Mesendoderm (in vitro differentiated cells): ENCODE data around the gene CDK11A.
"Not testable (repeated sequence)": the region's sequence is repeated elsewhere in the genome, so short reads cannot be mapped to it uniquely, and the experiment has no call there.

Experiments
- DNase-seq: peaks from one replicate; pipeline ENCODE4 v3.0.0; 2013
- H2AK5ac ChIP-seq: 2 replicates; pipeline ENCODE4 v1.6.1; 2013; ENCODE audit warnings: low read length, inconsistent platforms
- H2BK120ac ChIP-seq: 2 replicates; pipeline ENCODE4 v1.6.1; 2013; ENCODE audit warnings: low read depth, mild to moderate bottlenecking, low read length, moderate library complexity, mixed read lengths
- H2BK15ac ChIP-seq: replicated peaks from 2 replicates; pipeline ENCODE4 v1.6.1; 2013; ENCODE audit warnings: low read depth, mild to moderate bottlenecking, moderate library complexity
- H2BK5ac ChIP-seq: 2 replicates; pipeline ENCODE4 v1.6.1; 2013; ENCODE audit warnings: low read length, inconsistent platforms
- H3K18ac ChIP-seq: 2 replicates; pipeline ENCODE4 v1.6.1; 2013; ENCODE audit warnings: mild to moderate bottlenecking, low read length, mixed read lengths
- H3K23ac ChIP-seq: one replicate; pipeline ENCODE4 v1.6.1; 2013; ENCODE audit warnings: low read length
- H3K27ac ChIP-seq: 2 replicates; pipeline ENCODE4 v1.5.1; 2013; ENCODE audit warnings: low read depth, mild to moderate bottlenecking, inconsistent platforms, low read length, moderate library complexity
- H3K27me3 ChIP-seq: 2 replicates; pipeline ENCODE4 v1.6.1; 2013; ENCODE audit warnings: low read length, control low read depth, mild to moderate bottlenecking, inconsistent platforms; ENCODE audit not compliant: insufficient read depth, poor library complexity
- H3K36me3 ChIP-seq: 2 replicates; pipeline ENCODE4 v1.6.1; 2013; ENCODE audit warnings: low read length, inconsistent platforms; ENCODE audit not compliant: control insufficient read depth, insufficient read depth
- H3K4ac ChIP-seq: one replicate; pipeline ENCODE4 v1.6.1; 2013; ENCODE audit warnings: low read depth, mild to moderate bottlenecking, low read length, moderate library complexity
- H3K4me1 ChIP-seq: 2 replicates; pipeline ENCODE4 v1.6.1; 2013; ENCODE audit warnings: low read depth, low read length, inconsistent platforms; ENCODE audit not compliant: control insufficient read depth
- H3K4me2 ChIP-seq: 2 replicates; pipeline ENCODE4 v1.6.1; 2013; ENCODE audit warnings: low read length
- H3K4me3 ChIP-seq: 2 replicates; pipeline ENCODE4 v1.5.1; 2013; ENCODE audit warnings: mild to moderate bottlenecking, low read length
- H3K56ac ChIP-seq: one replicate; pipeline ENCODE4 v1.6.1; 2013; ENCODE audit warnings: low read length
- H3K79me1 ChIP-seq: 2 replicates; pipeline ENCODE4 v1.6.1; 2013; ENCODE audit warnings: low read length, inconsistent platforms
- H3K79me2 ChIP-seq: 2 replicates; pipeline ENCODE4 v1.6.1; 2013; ENCODE audit warnings: mild to moderate bottlenecking, low read length; ENCODE audit not compliant: control insufficient read depth, insufficient read depth
- H3K9ac ChIP-seq: 2 replicates; pipeline ENCODE4 v1.6.1; 2013; ENCODE audit warnings: low read length, inconsistent platforms
- H4K5ac ChIP-seq: one replicate; pipeline ENCODE4 v1.6.1; 2013; ENCODE audit warnings: low read length
- H4K8ac ChIP-seq: one replicate; pipeline ENCODE4 v1.6.1; 2013; ENCODE audit warnings: low read depth, mild to moderate bottlenecking, control low read depth, low read length, moderate library complexity
- WGBS: extraction: QIAGEN DNeasy Blood & Tissue Kit; methylation state at CpG from one replicate; pipeline ENCODE4 v1.1.7; 2013; ENCODE audit warnings: low lambda C conversion rate, missing lambda C conversion rate; ENCODE audit not compliant: insufficient coverage; ENCODE audit errors: extremely low coverage; 5-methylcytosine and 5-hydroxymethylcytosine counted together

Gene CDK11A

DNA sequence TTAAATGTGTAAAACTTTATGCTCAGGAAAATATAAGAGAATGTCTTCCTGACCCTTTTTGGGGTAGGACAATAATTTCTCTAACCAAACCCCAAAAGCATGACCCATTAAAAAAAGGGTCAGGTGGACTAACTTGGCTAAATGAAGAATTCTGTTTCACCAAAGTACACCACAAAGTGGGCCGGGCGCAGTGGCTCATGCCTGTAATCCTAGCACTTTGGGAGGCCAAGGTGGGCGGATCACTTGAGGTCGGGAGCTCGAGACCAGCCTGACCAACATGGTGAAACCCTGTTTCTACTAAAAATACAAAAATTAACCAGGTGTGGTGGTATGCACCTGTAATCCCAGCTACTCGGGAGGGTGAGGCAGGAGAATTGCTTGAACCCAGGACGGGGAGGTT is 34.6 kb downstream of the CDK11A start:
- not testable (repeated sequence) for H3K27me3 ChIP-seq, H2AK5ac ChIP-seq, H3K56ac ChIP-seq, H3K23ac ChIP-seq, H2BK15ac ChIP-seq, H3K79me2 ChIP-seq, H2BK120ac ChIP-seq, H3K18ac ChIP-seq, H4K5ac ChIP-seq, H3K36me3 ChIP-seq, H3K4ac ChIP-seq, H3K79me1 ChIP-seq, H3K27ac ChIP-seq, H3K4me3 ChIP-seq, H2BK5ac ChIP-seq, H3K9ac ChIP-seq, H3K4me2 ChIP-seq, H4K8ac ChIP-seq, H3K4me1 ChIP-seq, DNase-seq
- no CpG with 5 or more reads among the region's 7 CpGs for WGBS

DNA sequence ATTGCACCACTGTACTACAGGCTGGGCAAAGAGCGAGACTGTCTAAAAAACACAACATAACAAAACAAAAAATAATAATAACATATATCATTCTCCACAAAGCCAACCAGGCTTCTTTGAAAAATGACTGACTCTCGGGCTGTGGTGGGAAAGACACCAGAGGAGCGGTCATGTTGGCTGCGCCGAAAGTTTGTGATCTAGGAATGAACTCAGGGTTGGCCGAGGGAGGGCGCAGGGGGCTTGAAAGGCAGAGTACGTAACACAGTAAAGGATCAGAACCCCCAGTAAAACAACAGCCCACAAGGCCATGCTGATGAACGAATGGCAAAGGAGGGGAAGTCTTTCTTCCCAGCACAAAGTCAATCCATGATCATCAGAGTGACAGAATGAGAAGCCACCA is 36.3 kb downstream of the CDK11A start:
- H3K27me3 ChIP-seq, result no peaks in the 10 kb centered on the region
- no peak overlapping the region for H2AK5ac ChIP-seq
- H3K23ac ChIP-seq, result no peak overlapping the region
- H3K4me1 ChIP-seq, result peaks cover 5% of the 10 kb centered on the region
- H3K4ac ChIP-seq, result no peak overlapping the region
- no peak overlapping the region for H3K56ac ChIP-seq
- H3K79me2 ChIP-seq, result peaks cover 18% of the 10 kb centered on the region
- H4K5ac ChIP-seq, result no peak overlapping the region
- H3K4me2 ChIP-seq, result no peak overlapping the region
- H2BK5ac ChIP-seq, result no peak overlapping the region
- H4K8ac ChIP-seq, result no peak overlapping the region
- no peak overlapping the region for H3K27ac ChIP-seq
- no peak overlapping the region for H3K18ac ChIP-seq
- H2BK120ac ChIP-seq, result no peak overlapping the region
- WGBS, result no CpG with 5 or more reads among the region's 9 CpGs
- no peak overlapping the region for H3K9ac ChIP-seq
- no peak overlapping the region for H3K4me3 ChIP-seq
- H3K79me1 ChIP-seq, result peaks cover 6% of the 10 kb centered on the region
- DNase-seq, result no peak
- H2BK15ac ChIP-seq, result no peak overlapping the region
- no peaks in the 10 kb centered on the region for H3K36me3 ChIP-seq

DNA sequence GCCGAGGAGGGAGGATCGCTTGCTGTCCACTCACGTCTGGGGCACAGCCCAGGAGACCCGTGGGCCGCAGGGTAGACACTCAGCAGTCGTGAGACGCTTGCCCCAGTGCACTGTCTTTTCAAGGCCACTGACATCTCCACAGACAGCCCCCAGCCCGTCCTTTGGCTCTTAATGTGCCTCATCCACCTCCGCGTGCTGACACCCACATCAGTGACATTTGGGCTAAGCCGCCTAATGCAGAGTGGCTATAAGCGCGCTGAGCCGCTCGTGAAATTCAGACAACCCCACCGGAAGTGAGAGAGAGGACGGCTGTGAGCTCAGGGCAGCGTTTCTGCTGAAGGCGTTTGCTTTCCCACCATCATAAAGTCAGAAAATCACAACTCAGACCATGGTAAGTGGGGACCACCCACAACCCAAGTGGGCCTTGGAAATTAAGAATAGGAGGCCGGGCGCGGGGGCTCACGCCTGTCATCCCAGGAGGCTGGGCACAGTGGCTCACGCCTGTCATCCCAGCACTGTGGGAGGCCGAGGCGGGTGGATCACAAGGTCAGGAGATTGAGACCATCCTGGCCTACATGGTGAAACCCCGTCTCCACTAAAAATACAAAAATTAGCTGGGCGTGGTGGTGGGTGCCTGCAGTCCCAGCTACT is 40.0 kb downstream of the CDK11A start:
- Histone ChIP-seq H2AK5ac (no peak overlapping the region), H2BK5ac (no peak overlapping the region)

DNA sequence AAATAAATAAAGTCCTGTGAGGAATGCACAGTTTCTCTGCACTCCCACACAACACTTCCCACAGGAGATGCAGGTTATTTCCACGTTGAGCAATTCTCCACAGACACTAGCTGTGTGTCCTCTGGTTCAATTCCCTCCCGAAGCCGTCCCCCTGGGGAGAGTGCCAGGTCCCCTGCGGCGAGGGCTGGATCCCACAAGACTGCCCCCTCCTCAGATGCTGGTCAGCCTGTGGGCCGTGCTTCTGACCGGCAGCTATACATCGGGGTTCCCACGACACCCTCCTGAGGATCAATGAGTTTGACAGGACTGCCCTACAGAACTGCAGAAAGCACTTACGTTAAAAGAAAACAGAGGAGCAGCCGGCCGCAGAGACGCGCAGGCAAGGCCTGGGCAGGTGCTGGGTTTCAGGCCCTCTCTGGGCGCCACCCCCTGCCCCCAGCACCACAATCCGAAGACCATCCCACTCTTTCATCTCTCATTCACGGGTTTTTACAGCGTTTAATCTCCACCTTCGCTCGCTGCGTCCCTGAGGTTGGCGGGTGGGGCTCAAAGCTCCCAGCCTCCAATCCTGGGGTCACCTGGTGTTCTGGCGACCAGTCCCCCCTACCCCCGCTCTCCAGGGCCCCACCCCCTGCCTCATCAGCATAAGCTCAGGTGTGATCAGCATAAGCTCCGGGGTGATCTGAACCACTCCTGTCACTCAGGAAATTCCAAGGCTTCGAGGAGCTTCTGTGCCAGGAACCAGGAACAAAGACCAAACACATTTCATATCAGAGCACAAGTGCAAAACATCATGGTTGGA is 40.9 kb downstream of the CDK11A start:
- Histone ChIP-seq H3K79me2 (peaks cover 29% of the 10 kb centered on the region), H2BK5ac (no peak overlapping the region), H2BK15ac (no peak overlapping the region), H3K9ac (peak overlapping the region; percentile 24), H2BK120ac (no peak overlapping the region), H3K23ac (no peak overlapping the region), H3K27me3 (no peaks in the 10 kb centered on the region), H3K4me2 (no peak overlapping the region), H2AK5ac (no peak overlapping the region), H4K8ac (no peak overlapping the region), H3K18ac (no peak overlapping the region), H3K4me1 (peaks cover 8% of the 10 kb centered on the region), H3K4ac (no peak overlapping the region), H3K36me3 (no peaks in the 10 kb centered on the region), H3K56ac (peak overlapping the region; percentile 53), H3K4me3 (no peak overlapping the region), H3K79me1 (peaks cover 19% of the 10 kb centered on the region), H4K5ac (no peak overlapping the region), H3K27ac (no peak overlapping the region)
- peak; percentile 41 for DNase-seq
- WGBS, result no CpG with 5 or more reads among the region's 26 CpGs

More for the DNA sequence above, 40.0 kb downstream of the CDK11A start:
- Histone ChIP-seq H3K79me2 (peaks cover 23% of the 10 kb centered on the region), H3K4me3 (no peak overlapping the region), H3K36me3 (no peaks in the 10 kb centered on the region), H3K23ac (no peak overlapping the region), H3K4me1 (peaks cover 5% of the 10 kb centered on the region), H2BK120ac (no peak overlapping the region), H3K27ac (no peak overlapping the region), H3K4me2 (no peak overlapping the region), H3K79me1 (peaks cover 13% of the 10 kb centered on the region), H3K18ac (no peak overlapping the region), H3K56ac (peak overlapping the region; percentile 49), H3K27me3 (no peaks in the 10 kb centered on the region), H3K4ac (no peak overlapping the region), H4K5ac (no peak overlapping the region), H4K8ac (no peak overlapping the region), H2BK15ac (no peak overlapping the region), H3K9ac (peak overlapping the region; percentile 15)
- DNase-seq, result no peak
- WGBS, result no CpG with 5 or more reads among the region's 28 CpGs

DNA sequence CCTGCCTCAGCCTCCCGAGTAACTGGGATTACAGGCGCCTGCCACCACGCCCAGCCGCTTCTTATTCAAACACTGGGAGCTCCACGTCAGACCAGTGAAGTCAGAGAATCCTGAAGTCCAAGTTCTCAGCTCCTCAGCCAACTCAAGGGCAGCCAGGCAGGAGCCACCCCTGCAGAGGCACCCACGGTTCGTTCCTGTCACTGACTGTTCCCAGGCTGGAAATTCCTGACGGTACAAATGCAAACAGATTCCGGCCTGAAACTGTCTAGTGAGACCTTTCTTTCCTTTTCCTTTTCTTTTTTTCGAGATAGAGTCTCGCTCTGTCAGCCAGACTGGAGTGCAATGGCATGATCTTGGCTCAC is 43.3 kb downstream of the CDK11A start:
- WGBS, result no CpG with 5 or more reads among the region's 11 CpGs
- no peak overlapping the region for H2BK5ac ChIP-seq
- no peak overlapping the region for H3K56ac ChIP-seq
- H3K27me3 ChIP-seq, result no peaks in the 10 kb centered on the region
- no peak overlapping the region for H3K4ac ChIP-seq
- H4K5ac ChIP-seq, result no peak overlapping the region
- H3K36me3 ChIP-seq, result no peaks in the 10 kb centered on the region
- no peak overlapping the region for H3K4me2 ChIP-seq
- H3K79me2 ChIP-seq, result peaks cover 27% of the 10 kb centered on the region
- H3K27ac ChIP-seq, result no peak overlapping the region
- H2BK120ac ChIP-seq, result no peak overlapping the region
- H3K79me1 ChIP-seq, result peaks cover 20% of the 10 kb centered on the region
- H3K18ac ChIP-seq, result no peak overlapping the region
- H3K4me3 ChIP-seq, result no peak overlapping the region
- H2BK15ac ChIP-seq, result no peak overlapping the region
- H2AK5ac ChIP-seq, result no peak overlapping the region
- no peak overlapping the region for H3K23ac ChIP-seq
- H4K8ac ChIP-seq, result no peak overlapping the region
- H3K9ac ChIP-seq, result no peak overlapping the region
- no peak for DNase-seq
- H3K4me1 ChIP-seq, result peaks cover 8% of the 10 kb centered on the region
